HepG2 (cell line): ENCODE results near the gene TRERF1. TPM values are rescaled to one million over a fixed set of nuclear protein-coding genes. Genes with fewer than 3 reads are reported as not detected.

Experiments
- ATAC-seq: fragments of 200-7000 bp; cut with Tn5 transposase; 3 replicates; pipeline ENCODE4 v1.9.1; 2020; ENCODE audit warnings: mild to moderate bottlenecking, moderate library complexity
- BruUV-seq: library from RNA; stranded (reverse); fragments of 400-500 nt; replicated peaks from 2 replicates; lab custom pipeline; 2021; lab: Mats Ljungman, UMichigan
- CTCF ChIA-PET: fragments of 300-600 bp; formaldehyde crosslinking; extraction: SDS; loops from one replicate; lab custom pipeline; 2021; ENCODE audit warnings: low total read pairs, inconsistent platforms, low intra/inter-chr PET ratio; lab: Yijun Ruan, JAX
- POLR2A ChIA-PET: fragments of 350-600 bp; sonication (Branson Sonifier 250); formaldehyde crosslinking; loops from one replicate; lab custom pipeline; 2020; ENCODE audit warnings: antibody characterized with exemption, inconsistent platforms; lab: Yijun Ruan, JAX
- DNase-seq: peaks from one replicate; pipeline ENCODE4 v3.0.0-alpha.2; 2015; ENCODE audit warnings: low spot score
- FAIRE-seq: peaks from 3 replicates; lab custom pipeline; 2011; peaks lifted over from hg19 to GRCh38; lab: Jason Lieb, UNC
- H2AFZ ChIP-seq: one replicate; pipeline ENCODE4 v1.6.1; 2011; ENCODE audit warnings: low read length, inconsistent platforms
- H3K27ac ChIP-seq: fragments of 300-600 bp; 3 replicates; pipeline ENCODE4 v1.8.0; 2011; ENCODE audit warnings: mixed run types, mild to moderate bottlenecking, mixed read lengths, low read length, inconsistent platforms; ENCODE audit not compliant: insufficient read depth; ENCODE audit errors: extremely low read length
- H3K27me3 ChIP-seq, 2 experiments: fragments of 200-600 bp in 1 of 2; 2 replicates in 1 of 2; 3 replicates in 1 of 2; pipeline versions ENCODE4 v1.6.0 to v1.8.0; 2011; ENCODE audit warnings: low read length in 2 of 2, mild to moderate bottlenecking in 2 of 2, moderate library complexity in 2 of 2, inconsistent platforms in 1 of 2; ENCODE audit not compliant: insufficient read depth in 2 of 2, control insufficient read depth in 1 of 2
- H3K36me3 ChIP-seq, 2 experiments: fragments of 200-600 bp in 1 of 2; replicated peaks in 1 of 2; 2 replicates in 1 of 2; 3 replicates in 1 of 2; pipeline versions ENCODE4 v1.5.1 to v1.8.0; 2011; ENCODE audit warnings: low read length in 2 of 2, inconsistent platforms in 1 of 2; ENCODE audit not compliant: insufficient read depth in 2 of 2, control insufficient read depth in 1 of 2
- H3K4me1 ChIP-seq: 2 replicates; pipeline ENCODE4 v1.5.1; 2012; ENCODE audit warnings: low read length, inconsistent platforms; ENCODE audit not compliant: insufficient read depth
- H3K4me2 ChIP-seq: 2 replicates; pipeline ENCODE4 v1.6.0; 2011; ENCODE audit warnings: low read depth, low read length, inconsistent platforms
- H3K4me3 ChIP-seq, 3 experiments: fragments of 200-600 bp in 1 of 3; sonication (generic), shearing (Covaris generic) in 1 of 3; replicated peaks in 1 of 3; 2 replicates each; pipeline ENCODE4 v1.5.1; 2011 to 2016; ENCODE audit warnings: low read length in 3 of 3, inconsistent platforms in 2 of 3, low read depth in 2 of 3, mild to moderate bottlenecking in 2 of 3, control low read depth in 1 of 3, mixed read lengths in 1 of 3; ENCODE audit not compliant: insufficient read depth in 1 of 3
- H3K79me2 ChIP-seq: one replicate; pipeline ENCODE4 v1.6.1; 2011; ENCODE audit warnings: low read length, inconsistent platforms; ENCODE audit not compliant: insufficient read depth
- H3K9ac ChIP-seq: 2 replicates; pipeline ENCODE4 v1.6.0; 2011; ENCODE audit warnings: mild to moderate bottlenecking, low read depth, low read length, inconsistent platforms; ENCODE audit not compliant: insufficient read depth
- H3K9me3 ChIP-seq: 2 replicates; pipeline ENCODE4 v1.5.1; 2012; ENCODE audit warnings: mild to moderate bottlenecking, low read length
- H4K20me1 ChIP-seq: 2 replicates; pipeline ENCODE4 v1.6.0; 2011; ENCODE audit warnings: inconsistent platforms, mild to moderate bottlenecking, low read length, moderate library complexity; ENCODE audit not compliant: insufficient read depth
- HBP1 ChIP-seq: IDR thresholded peaks from 2 replicates; pipeline ENCODE4 v1.6.1; 2016; ENCODE audit warnings: low read depth, control low read depth
- THAP9 ChIP-seq: sonication (generic); formaldehyde crosslinking; IDR thresholded peaks from 2 replicates; pipeline ENCODE4; 2020; ENCODE audit warnings: missing genetic modification reagents, mild to moderate bottlenecking, borderline replicate concordance
- ZNF607 ChIP-seq: sonication (generic); formaldehyde crosslinking; IDR thresholded peaks from 2 replicates; pipeline ENCODE4 v1.5.1; 2020; ENCODE audit warnings: missing genetic modification reagents, mild to moderate bottlenecking, borderline replicate concordance
- ZNF614 ChIP-seq: IDR thresholded peaks from 2 replicates; pipeline ENCODE4 v1.6.1; 2018; ENCODE audit warnings: missing biosample characterization, missing genetic modification reagents, inconsistent platforms, borderline replicate concordance
- ZNF615 ChIP-seq: sonication (generic); formaldehyde crosslinking; IDR thresholded peaks from 2 replicates; pipeline ENCODE4 v1.5.0; 2020; ENCODE audit warnings: mild to moderate bottlenecking, missing genetic modification reagents, borderline replicate concordance
- WGBS: methylation state at CpG from one replicate; pipeline ENCODE4 v1.1.6; 2017; ENCODE audit warnings: low lambda C conversion rate; 5-methylcytosine and 5-hydroxymethylcytosine counted together
- in situ Hi-C: cut with HindIII; loops from 2 replicates; pipeline ENCODE4 v1.10.0; 2017; ENCODE audit warnings: low pct_unique_long_range_greater_than_20kb; ENCODE audit not compliant: extremely low pct_ligation_motif_present
- intact Hi-C: fragments of 100-400 bp; cut with micrococcal nuclease; formaldehyde crosslinking; loops from one replicate; pipeline ENCODE4 v1.10.0; 2022; ENCODE audit not compliant: unreplicated experiment
- polyA plus RNA-seq, 8 experiments: library from polyadenylated mRNA; depleted of rRNA in 3 of 8; stranded (reverse) in 7 of 8; unstranded in 1 of 8; fragments of >200 nt; fragmentation: Illumina TruSeq in 4 of 8; extraction: Trizol in 4 of 8; gene quantifications; 2 replicates each; pipeline versions ENCODE4 v1.2.1 to v1.2.3, GENCODE V29; 2011 to 2016; ENCODE audit warnings: low read depth in 4 of 8, missing spikeins in 1 of 8, mixed read lengths in 1 of 8; ENCODE audit not compliant: insufficient read depth in 1 of 8
- total RNA-seq, 5 experiments: library from RNA; depleted of rRNA; stranded (reverse); fragments of >200 nt; fragmentation: Illumina TruSeq; extraction: Trizol; gene quantifications; 2 replicates each; pipeline ENCODE4 v1.2.3, GENCODE V29; 2016; ENCODE audit warnings: low read depth in 1 of 5

Gene TRERF1
- total and polyA plus RNA-seq, 2 of the 13 experiments (the other 11 are each of a cell fraction or from before 2014, with no cell fraction given): 0.02 TPM; not detected in 1

GRCh38 chr6:42269553-42269952 is 182.2 kb downstream of the TRERF1 start:
- WGBS: 41% methylated on average over 6 of the region's 6 CpGs
- BruUV-seq: no TSS peak
- intact Hi-C loops (no loop called here), in situ Hi-C loops (no loop called here)
- no peaks in the 10 kb centered on the region for H3K36me3 ChIP-seq
- H4K20me1 ChIP-seq: no peaks in the 10 kb centered on the region
- ATAC-seq (no peak), FAIRE-seq (no peak), DNase-seq (no peak)
- H2AFZ ChIP-seq: no peak overlapping the region
- no peaks in the 10 kb centered on the region for H3K9me3 ChIP-seq
- POLR2A ChIA-PET: no interaction called here
- no peak overlapping the region for H3K4me3 ChIP-seq
- H3K79me2 ChIP-seq: no peaks in the 10 kb centered on the region
- CTCF ChIA-PET: no interaction called here
- H3K27ac ChIP-seq: no peak overlapping the region
- peaks cover 1 to 2% of the 10 kb centered on the region in 2 experiments; a peak in 3 of 5 replicates for H3K27me3 ChIP-seq
- no peak overlapping the region for H3K4me2 ChIP-seq
- no peak for TF ChIP-seq ZNF607 (CRISPR knock-in tag)
- no peak for TF ChIP-seq ZNF615 (CRISPR knock-in tag)
- no peak for TF ChIP-seq THAP9 (CRISPR knock-in tag)
- no peak for TF ChIP-seq HBP1 (CRISPR knock-in tag)
- TF ChIP-seq ZNF614: no peak
- H3K9ac ChIP-seq: no peak overlapping the region
- no peaks in the 10 kb centered on the region for H3K4me1 ChIP-seq
